Vagina (tissue), 2 donors: ENCODE data around the gene POLE4. TPM values are rescaled to one million over a fixed set of nuclear protein-coding genes. Genes with fewer than 3 reads are reported as not detected.

Experiments used
- DNase-seq, 2 donors: peaks; one replicate each; pipeline ENCODE4 v3.0.0-alpha.2; 2017; ENCODE audit errors: extremely low spot score in 2 of 2
- H3K27ac ChIP-seq: fragments of 200-600 bp; sonication (generic); one replicate; pipeline ENCODE4 v1.5.1; 2019
- H3K27me3 ChIP-seq: fragments of 200-600 bp; sonication (generic); one replicate; pipeline ENCODE4 v1.5.1; 2019
- H3K36me3 ChIP-seq, 2 donors: fragments of 200-600 bp; sonication (generic); one replicate each; pipeline ENCODE4 v1.5.1; 2017 to 2019
- H3K4me1 ChIP-seq: fragments of 200-600 bp; sonication (generic); one replicate; pipeline ENCODE4 v1.5.1; 2019
- H3K4me3 ChIP-seq, 2 donors: fragments of 200-600 bp; sonication (generic); 1 replicate in 1 of 2; 2 replicates in 1 of 2; pipeline ENCODE4 v1.5.1; 2016 to 2019
- H3K9me3 ChIP-seq: fragments of 200-600 bp; sonication (generic); one replicate; pipeline ENCODE4 v1.5.1; 2019
- CTCF ChIP-seq, 3 experiments: fragments of 450-650 bp in 2 of 3; fragments of 200-600 bp in 1 of 3; sonication (generic) in 1 of 3; IDR thresholded peaks; one replicate each; pipeline ENCODE4 v1.5.1; 2017 to 2019; ENCODE audit warnings: antibody characterized with exemption in 3 of 3, mild to moderate bottlenecking in 2 of 3, moderate library complexity in 2 of 3
- POLR2A ChIP-seq, 2 donors: fragments of 450-650 bp; IDR thresholded peaks; one replicate each; pipeline ENCODE4 v1.6.1; 2017; ENCODE audit warnings: antibody characterized with exemption in 2 of 2, mild to moderate bottlenecking in 2 of 2, moderate library complexity in 2 of 2
- POLR2AphosphoS5 ChIP-seq, 2 donors: sonication (generic); formaldehyde crosslinking; IDR thresholded peaks; one replicate each; pipeline ENCODE4 v1.9.0; 2017; ENCODE audit warnings: antibody characterized with exemption in 2 of 2, mild to moderate bottlenecking in 2 of 2, low read depth in 1 of 2; ENCODE audit not compliant: insufficient read depth in 1 of 2
- intact Hi-C: fragments of 100-400 bp; cut with DNase I; formaldehyde crosslinking; loops from one replicate; pipeline ENCODE4 v1.15.1; 2023
- total RNA-seq: library from RNA; depleted of rRNA; stranded (reverse); fragments of >200 nt; gene quantifications from one replicate; pipeline ENCODE4 v1.2.3, GENCODE V29; 2016

Gene POLE4
- total RNA-seq, 1 donor from 2014 or later: 21.6 TPM

- no peak for DNase-seq
- TF ChIP-seq POLR2AphosphoS5 (IDR thresholded peaks at IDR 0.05; ENCODE audit: insufficient read depth in 1 of 2, low read depth in 1 of 2) (no peak), CTCF (IDR thresholded peaks at IDR 0.05) (no peak), POLR2A (IDR thresholded peaks at IDR 0.05) (no peak)
- Histone ChIP-seq H3K9me3 (no peaks in the 10 kb centered on the region), H3K27me3 (no peaks in the 10 kb centered on the region), H3K36me3 (no peaks in the 10 kb centered on the region), H3K27ac (no peak overlapping the region), H3K4me1 (no peaks in the 10 kb centered on the region), H3K4me3 (no peak overlapping the region)
- intact Hi-C loops: no loop called here
These were observed 16.6 kb downstream of the POLE4 start for GRCh38 chr2:74975016-74975415.

- TF ChIP-seq CTCF (IDR thresholded peaks at IDR 0.05) (no peak), POLR2A (IDR thresholded peaks at IDR 0.05) (no peak), POLR2AphosphoS5 (IDR thresholded peaks at IDR 0.05; ENCODE audit: insufficient read depth in 1 of 2, low read depth in 1 of 2) (no peak)
- no peaks in the 10 kb centered on the region for H3K27me3 ChIP-seq
- DNase-seq: no peak
- no peak overlapping the region for H3K4me3 ChIP-seq
- H3K36me3 ChIP-seq: no peaks in the 10 kb centered on the region
- H3K27ac ChIP-seq: no peak overlapping the region
- no peaks in the 10 kb centered on the region for H3K4me1 ChIP-seq
- intact Hi-C loops: no loop called here
- H3K9me3 ChIP-seq: no peaks in the 10 kb centered on the region
These were observed 21.4 kb downstream of the POLE4 start for GRCh38 chr2:74979844-74980243.

GRCh38 chr2:74982577-74982976 lies 24.1 kb downstream of the POLE4 start:
- Histone ChIP-seq H3K36me3 (no peaks in the 10 kb centered on the region), H3K4me1 (no peaks in the 10 kb centered on the region), H3K27me3 (no peaks in the 10 kb centered on the region), H3K27ac (no peak overlapping the region), H3K9me3 (no peaks in the 10 kb centered on the region), H3K4me3 (no peak overlapping the region)
- TF ChIP-seq CTCF (IDR thresholded peaks at IDR 0.05) (no peak), POLR2A (IDR thresholded peaks at IDR 0.05) (no peak), POLR2AphosphoS5 (IDR thresholded peaks at IDR 0.05; ENCODE audit: insufficient read depth in 1 of 2, low read depth in 1 of 2) (no peak)
- intact Hi-C loops: no loop called here
- DNase-seq: no peak

GRCh38 chr2:74983631-74984392 lies 25.4 kb downstream of the POLE4 start:
- no peak for DNase-seq
- no peaks in the 10 kb centered on the region for H3K36me3 ChIP-seq
- intact Hi-C loops: no loop called here
- H3K4me1 ChIP-seq: no peaks in the 10 kb centered on the region
- no peaks in the 10 kb centered on the region for H3K9me3 ChIP-seq
- no peak overlapping the region for H3K27ac ChIP-seq
- no peaks in the 10 kb centered on the region for H3K27me3 ChIP-seq
- no peak overlapping the region for H3K4me3 ChIP-seq
- TF ChIP-seq POLR2AphosphoS5 (IDR thresholded peaks at IDR 0.05; ENCODE audit: insufficient read depth in 1 of 2, low read depth in 1 of 2) (no peak), POLR2A (IDR thresholded peaks at IDR 0.05) (no peak)

GRCh38 chr2:74984947-74985637 lies 26.6 kb downstream of the POLE4 start:
- no peak overlapping the region for H3K4me3 ChIP-seq
- no peaks in the 10 kb centered on the region for H3K27me3 ChIP-seq
- no peaks in the 10 kb centered on the region for H3K9me3 ChIP-seq
- intact Hi-C loops: no loop called here
- no peaks in the 10 kb centered on the region for H3K4me1 ChIP-seq
- TF ChIP-seq POLR2AphosphoS5 (IDR thresholded peaks at IDR 0.05; ENCODE audit: insufficient read depth in 1 of 2, low read depth in 1 of 2) (no peak), CTCF (IDR thresholded peaks at IDR 0.05) (no peak), POLR2A (IDR thresholded peaks at IDR 0.05) (no peak)
- H3K27ac ChIP-seq: no peak overlapping the region
- DNase-seq: no peak
- no peaks in the 10 kb centered on the region for H3K36me3 ChIP-seq
